CD4-positive, alpha-beta memory T cell (primary cell): Measurements from ENCODE around the gene GLIS1. TPM values are rescaled to one million over a fixed set of nuclear protein-coding genes. Genes with fewer than 3 reads are reported as not detected.

Experiments
- CTCF ChIA-PET: fragments of 350-600 bp; sonication (Branson Sonifier 250); formaldehyde crosslinking; loops from one replicate; lab custom pipeline; 2021; ENCODE audit warnings: inconsistent platforms; ENCODE audit not compliant: partially characterized antibody; lab: Charles Lee
- POLR2A ChIA-PET: fragments of 350-600 bp; sonication (Branson Sonifier 250); formaldehyde crosslinking; loops from one replicate; lab custom pipeline; 2021; ENCODE audit not compliant: partially characterized antibody; lab: Charles Lee
- DNase-seq, 5 donors: peaks; one replicate each; pipeline versions ENCODE4 v3.0.0 to v3.0.0-alpha.2; 2020 to 2022; ENCODE audit warnings: mixed read lengths in 1 of 5
- H3K27ac ChIP-seq: one replicate; pipeline ENCODE4 v1.7.0; 2013; ENCODE audit warnings: low read depth, low read length
- H3K27me3 ChIP-seq: 2 replicates; pipeline ENCODE4 v1.7.0; 2013; ENCODE audit warnings: mild to moderate bottlenecking, low read length, moderate library complexity; ENCODE audit not compliant: insufficient read depth
- H3K36me3 ChIP-seq: 2 replicates; pipeline ENCODE4 v1.7.0; 2013; ENCODE audit warnings: mild to moderate bottlenecking, low read length, moderate library complexity; ENCODE audit not compliant: insufficient read depth
- H3K4me1 ChIP-seq: 2 replicates; pipeline ENCODE4 v1.7.0; 2013; ENCODE audit warnings: mild to moderate bottlenecking, low read length, moderate library complexity; ENCODE audit not compliant: insufficient read depth
- H3K4me3 ChIP-seq, 2 donors: one replicate each; pipeline ENCODE4 v1.7.0; 2013; ENCODE audit warnings: low read length in 2 of 2, mild to moderate bottlenecking in 1 of 2
- H3K9me3 ChIP-seq, 2 donors: one replicate each; pipeline ENCODE4 v1.7.0; 2013; ENCODE audit warnings: low read length in 2 of 2, control low read depth in 1 of 2; ENCODE audit not compliant: control insufficient read depth in 1 of 2
- H3K27ac Mint-ChIP-seq, 7 donors: one replicate each; pipeline ENCODE4 v1.8.0; 2020 to 2021; ENCODE audit warnings: mixed read lengths in 7 of 7, mild to moderate bottlenecking in 6 of 7, inconsistent platforms in 3 of 7, moderate library complexity in 3 of 7
- H3K27me3 Mint-ChIP-seq, 2 donors: one replicate each; pipeline ENCODE4 v1.8.0; 2020 to 2021; ENCODE audit warnings: mixed read lengths in 2 of 2
- H3K36me3 Mint-ChIP-seq, 2 donors: one replicate each; pipeline ENCODE4 v1.8.0; 2020 to 2021; ENCODE audit warnings: mixed read lengths in 2 of 2, inconsistent platforms in 1 of 2, mild to moderate bottlenecking in 1 of 2
- H3K4me1 Mint-ChIP-seq, 4 donors: one replicate each; pipeline ENCODE4 v1.8.0; 2020 to 2021; ENCODE audit warnings: mixed read lengths in 4 of 4, mild to moderate bottlenecking in 1 of 4
- H3K4me3 Mint-ChIP-seq, 8 donors: one replicate each; pipeline ENCODE4 v1.8.0; 2020 to 2021; ENCODE audit warnings: mixed read lengths in 8 of 8, mild to moderate bottlenecking in 7 of 8, moderate library complexity in 6 of 8, inconsistent platforms in 3 of 8
- H3K9me3 Mint-ChIP-seq, 8 donors: one replicate each; pipeline ENCODE4 v1.8.0; 2020 to 2021; ENCODE audit warnings: mixed read lengths in 8 of 8, mild to moderate bottlenecking in 5 of 8, inconsistent platforms in 3 of 8, moderate library complexity in 1 of 8
- intact Hi-C: fragments of 100-400 bp; cut with micrococcal nuclease; formaldehyde crosslinking; loops from one replicate; pipeline ENCODE4 v1.15.1; 2023
- polyA plus RNA-seq, 2 donors: library from polyadenylated mRNA; unstranded; fragments of 300-500 nt; fragmentation: Illumina TruSeq; gene quantifications; one replicate each; pipeline ENCODE4 v1.2.3, GENCODE V29; 2021
- total RNA-seq, 2 experiments: library from RNA; stranded (reverse); gene quantifications; one replicate each; pipeline ENCODE4 v1.2.3, GENCODE V29; 2021

GLIS1 gene
- total and polyA plus RNA-seq, 4 experiments from 2014 or later: not detected

DNA sequence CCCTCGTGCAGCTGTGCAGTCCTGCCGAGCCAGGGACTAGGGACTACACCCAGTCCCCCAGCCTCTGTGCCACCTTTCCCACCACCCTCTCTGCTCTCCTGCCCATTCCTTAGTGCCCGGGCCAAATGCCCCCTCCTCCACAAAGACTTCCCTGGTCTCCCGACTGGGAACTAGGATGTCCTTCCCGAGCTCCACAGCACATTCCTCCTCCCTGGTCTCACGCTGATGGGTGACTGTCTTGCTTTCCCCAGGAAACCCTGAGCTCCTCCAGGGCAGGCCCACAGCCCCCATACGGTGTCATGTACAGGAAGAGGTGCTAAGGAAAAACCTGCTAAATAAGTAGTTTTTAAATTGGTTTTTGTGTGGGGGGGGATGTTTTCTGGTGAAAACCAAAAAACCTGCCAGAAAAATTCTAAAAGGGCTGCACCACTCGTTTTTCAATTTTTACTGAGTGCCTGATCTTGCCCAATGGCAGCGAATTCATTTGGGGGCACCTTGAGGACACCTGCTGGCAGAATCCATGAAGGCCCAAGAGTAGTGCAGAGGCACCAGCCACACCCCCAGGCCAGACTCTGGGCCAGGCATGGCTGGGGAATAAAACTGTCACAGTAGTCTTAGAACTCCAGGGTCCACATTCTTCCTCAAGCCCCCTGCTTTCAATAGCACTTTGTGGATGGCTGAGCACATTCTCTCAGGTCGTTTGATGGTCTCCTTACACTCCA lies 50.4 kb downstream of the GLIS1 start:
- Histone ChIP-seq H3K9me3 (no peaks in the 10 kb centered on the region), H3K27ac (no peak overlapping the region), H3K4me1 (no peaks in the 10 kb centered on the region), H3K36me3 (no peaks in the 10 kb centered on the region), H3K4me3 (no peak overlapping the region), H3K27me3 (no peaks in the 10 kb centered on the region)
- CTCF ChIA-PET: no interaction called here
- POLR2A ChIA-PET: no interaction called here
- DNase-seq: no peak
- Mint-ChIP-seq H3K9me3 (peaks cover 0 to 2% (median 0%) of the 10 kb centered on the region in 8 donors), H3K4me3 (no peak overlapping the region), H3K4me1 (no peaks in the 10 kb centered on the region), H3K27ac (no peak overlapping the region), H3K27me3 (peaks cover 20 to 23% of the 10 kb centered on the region in 2 donors), H3K36me3 (no peaks in the 10 kb centered on the region)
- intact Hi-C loops: no loop called here

DNA sequence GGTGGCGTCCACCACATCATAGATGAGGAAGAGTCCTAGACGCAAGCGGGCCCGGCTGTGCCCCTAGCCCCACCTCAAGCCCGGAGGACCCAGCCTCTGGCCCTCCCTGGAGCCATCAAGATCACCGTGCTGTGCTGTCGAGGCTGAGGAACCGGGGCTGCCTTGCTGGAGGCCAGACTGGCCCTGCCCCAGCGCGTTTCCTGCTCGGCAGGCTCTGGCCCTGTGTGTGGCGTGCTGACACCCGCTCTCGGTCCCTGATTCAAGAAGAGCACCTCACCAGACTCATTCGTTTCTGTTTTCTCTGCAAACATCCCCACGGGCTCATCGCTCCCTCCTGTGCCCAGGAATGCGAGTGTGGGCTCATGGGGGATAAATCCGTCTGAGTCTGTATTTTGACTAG lies 51.1 kb downstream of the GLIS1 start:
- H3K36me3 ChIP-seq: no peaks in the 10 kb centered on the region
- CTCF ChIA-PET: no interaction called here
- no peaks in the 10 kb centered on the region for H3K9me3 ChIP-seq
- H3K4me1 Mint-ChIP-seq: no peaks in the 10 kb centered on the region
- H3K27me3 ChIP-seq: no peaks in the 10 kb centered on the region
- no peak overlapping the region for H3K4me3 ChIP-seq
- no peaks in the 10 kb centered on the region for H3K4me1 ChIP-seq
- POLR2A ChIA-PET: no interaction called here
- DNase-seq: no peak
- no peak overlapping the region for H3K4me3 Mint-ChIP-seq
- no peaks in the 10 kb centered on the region for H3K36me3 Mint-ChIP-seq
- H3K27ac ChIP-seq: no peak overlapping the region
- intact Hi-C loops: no loop called here
- H3K27me3 Mint-ChIP-seq: peaks cover 20 to 26% of the 10 kb centered on the region in 2 donors
- no peak overlapping the region for H3K27ac Mint-ChIP-seq
- peaks cover 0 to 2% (median 0%) of the 10 kb centered on the region in 8 donors for H3K9me3 Mint-ChIP-seq

DNA sequence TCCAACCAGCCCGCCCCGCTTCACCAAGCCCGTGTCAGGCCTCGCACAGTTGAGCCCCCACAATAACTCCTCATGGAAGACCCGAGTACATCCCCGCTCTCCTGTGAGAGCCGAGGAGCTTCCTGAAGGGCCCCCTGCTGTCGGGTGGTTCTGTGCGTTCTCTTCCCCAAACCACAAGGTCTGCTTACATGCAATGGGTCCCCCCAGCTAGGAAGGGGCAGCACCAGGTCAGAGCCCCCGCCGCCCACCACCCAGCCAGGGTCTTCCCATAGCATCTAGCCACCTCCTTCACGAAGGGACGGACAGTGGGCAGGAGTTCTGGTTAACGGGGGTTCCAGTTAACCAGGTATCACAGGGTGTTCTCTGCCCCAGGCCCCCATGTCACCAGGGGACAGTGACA lies 51.5 kb downstream of the GLIS1 start:
- Histone ChIP-seq H3K9me3 (no peaks in the 10 kb centered on the region), H3K36me3 (no peaks in the 10 kb centered on the region), H3K4me1 (no peaks in the 10 kb centered on the region), H3K27me3 (no peaks in the 10 kb centered on the region), H3K27ac (no peak overlapping the region), H3K4me3 (no peak overlapping the region)
- CTCF ChIA-PET: no interaction called here
- Mint-ChIP-seq H3K4me1 (no peaks in the 10 kb centered on the region), H3K36me3 (no peaks in the 10 kb centered on the region), H3K27ac (no peak overlapping the region), H3K4me3 (no peak overlapping the region), H3K27me3 (peaks cover 20 to 24% of the 10 kb centered on the region in 2 donors), H3K9me3 (peaks cover 0 to 2% (median 0%) of the 10 kb centered on the region in 8 donors)
- POLR2A ChIA-PET: no interaction called here
- intact Hi-C loops: no loop called here
- DNase-seq: no peak

DNA sequence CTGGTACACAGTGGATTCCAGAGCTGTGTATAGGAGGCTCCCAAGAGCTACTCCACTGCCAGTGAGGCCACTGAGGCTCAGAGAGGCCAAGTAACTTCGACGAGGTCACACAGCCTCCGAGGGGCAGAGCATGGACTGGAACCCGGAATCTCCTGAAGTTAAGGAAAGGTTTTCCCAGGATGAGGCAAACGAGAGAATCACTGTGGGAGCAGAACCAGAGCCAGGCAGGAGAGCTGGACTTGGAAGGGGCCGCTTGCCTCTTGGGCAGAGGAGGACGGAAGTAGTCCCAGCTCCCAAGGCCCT lies 52.0 kb downstream of the GLIS1 start:
- no peak overlapping the region for H3K27ac ChIP-seq
- H3K36me3 ChIP-seq: no peaks in the 10 kb centered on the region
- ChIA-PET CTCF (no interaction called here), POLR2A (no interaction called here)
- Mint-ChIP-seq H3K36me3 (no peaks in the 10 kb centered on the region), H3K27me3 (peaks cover 20 to 24% of the 10 kb centered on the region in 2 donors), H3K4me3 (no peak overlapping the region), H3K27ac (no peak overlapping the region), H3K4me1 (peaks cover 4 to 5% (median 4%) of the 10 kb centered on the region in 4 donors), H3K9me3 (peaks cover 0 to 2% (median 0%) of the 10 kb centered on the region in 8 donors)
- H3K9me3 ChIP-seq: no peaks in the 10 kb centered on the region
- intact Hi-C loops: no loop called here
- H3K27me3 ChIP-seq: no peaks in the 10 kb centered on the region
- no peak for DNase-seq
- peaks cover 2% of the 10 kb centered on the region for H3K4me1 ChIP-seq
- no peak overlapping the region for H3K4me3 ChIP-seq

DNA sequence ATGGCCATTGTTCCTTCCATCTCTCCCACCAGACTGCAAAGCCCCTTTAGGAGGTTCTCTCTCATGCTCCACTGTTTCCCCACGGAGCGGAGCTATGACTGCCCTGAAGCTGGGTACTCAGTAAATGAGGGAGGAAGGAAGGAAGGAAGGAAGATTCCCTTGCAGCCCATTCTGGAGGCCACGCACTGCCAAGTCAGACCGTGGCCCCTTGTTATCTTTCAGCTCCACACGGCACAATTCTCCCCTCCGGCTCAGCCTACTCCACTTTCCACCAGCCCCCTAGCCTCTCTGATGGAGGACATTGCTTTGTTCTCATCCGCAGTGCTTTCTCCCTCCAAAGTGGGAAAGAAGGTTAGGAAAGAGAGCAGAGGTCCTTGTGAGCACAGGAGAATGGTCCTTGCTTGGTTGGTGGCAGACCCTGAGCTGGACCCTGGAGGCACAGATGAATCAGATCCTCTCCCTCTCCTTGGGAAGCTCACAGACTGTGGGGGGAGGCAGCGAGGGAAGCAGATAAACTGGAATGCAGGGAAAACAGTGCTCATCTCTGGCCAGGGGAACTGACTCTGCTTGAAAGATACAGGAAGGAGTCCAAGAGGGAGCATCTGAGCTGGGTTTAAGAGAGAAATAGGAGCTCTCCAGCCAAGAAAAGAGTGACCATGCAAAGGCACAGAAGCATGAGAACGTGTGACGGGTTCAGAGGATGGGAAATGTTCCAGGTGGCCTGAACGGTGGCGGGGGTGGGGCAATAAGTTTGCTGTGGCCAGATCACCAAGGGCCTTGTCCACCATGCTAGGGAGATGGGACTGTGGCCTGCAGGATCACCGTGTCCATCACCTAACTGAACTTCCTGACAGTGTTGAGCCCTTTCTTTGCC lies 52.6 kb downstream of the GLIS1 start:
- Mint-ChIP-seq H3K27me3 (peaks cover 18 to 22% of the 10 kb centered on the region in 2 donors), H3K4me3 (no peak overlapping the region), H3K36me3 (no peaks in the 10 kb centered on the region), H3K27ac (no peak overlapping the region), H3K4me1 (peaks cover 5 to 7% (median 6%) of the 10 kb centered on the region in 4 donors), H3K9me3 (peaks cover 0 to 2% (median 0%) of the 10 kb centered on the region in 8 donors)
- no peak overlapping the region for H3K4me3 ChIP-seq
- no peak for DNase-seq
- no peaks in the 10 kb centered on the region for H3K36me3 ChIP-seq
- CTCF ChIA-PET: no interaction called here
- H3K27me3 ChIP-seq: no peaks in the 10 kb centered on the region
- H3K27ac ChIP-seq: no peak overlapping the region
- H3K4me1 ChIP-seq: peaks cover 5% of the 10 kb centered on the region
- H3K9me3 ChIP-seq: no peaks in the 10 kb centered on the region
- POLR2A ChIA-PET: no interaction called here
- intact Hi-C loops: no loop called here

DNA sequence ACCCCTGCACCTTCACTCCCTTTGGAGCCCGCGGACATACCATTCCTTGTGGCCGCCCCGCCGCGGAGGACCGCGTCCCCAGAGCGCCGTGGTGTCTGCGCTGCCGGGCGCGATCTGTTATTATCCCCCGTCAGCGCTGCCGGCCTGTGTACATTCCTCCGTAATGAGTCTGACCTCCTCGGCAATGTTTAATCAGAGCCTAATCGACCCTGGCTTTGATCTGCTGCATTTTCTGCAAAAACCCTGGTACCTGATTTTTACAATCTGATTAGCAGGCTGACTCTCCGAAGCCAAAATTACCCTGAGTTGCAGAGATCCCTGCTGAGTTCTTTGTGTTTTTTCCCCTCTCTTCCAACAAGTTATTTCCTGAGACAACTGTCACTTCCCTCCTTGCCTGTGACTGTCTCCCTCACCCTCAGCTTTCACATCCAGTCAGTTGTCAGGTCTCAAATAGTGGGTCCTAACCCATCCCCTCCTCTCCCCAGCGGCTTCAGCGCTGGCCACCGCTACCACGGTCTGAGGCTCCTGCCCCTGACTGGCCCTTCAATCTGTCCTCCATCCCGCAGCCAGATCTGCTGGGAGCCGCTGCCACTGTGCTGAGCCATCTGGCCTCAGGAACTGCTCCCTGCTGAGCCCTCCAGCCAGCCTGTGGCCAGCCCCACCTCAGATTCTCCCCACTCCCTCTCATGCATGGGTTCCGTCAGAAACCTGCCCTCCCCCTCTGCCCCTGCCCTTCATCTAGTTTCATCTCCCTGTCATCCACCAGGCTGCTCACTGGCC lies 53.5 kb downstream of the GLIS1 start:
- POLR2A ChIA-PET: no interaction called here
- peaks cover 16 to 22% of the 10 kb centered on the region in 2 donors for H3K27me3 Mint-ChIP-seq

DNA sequence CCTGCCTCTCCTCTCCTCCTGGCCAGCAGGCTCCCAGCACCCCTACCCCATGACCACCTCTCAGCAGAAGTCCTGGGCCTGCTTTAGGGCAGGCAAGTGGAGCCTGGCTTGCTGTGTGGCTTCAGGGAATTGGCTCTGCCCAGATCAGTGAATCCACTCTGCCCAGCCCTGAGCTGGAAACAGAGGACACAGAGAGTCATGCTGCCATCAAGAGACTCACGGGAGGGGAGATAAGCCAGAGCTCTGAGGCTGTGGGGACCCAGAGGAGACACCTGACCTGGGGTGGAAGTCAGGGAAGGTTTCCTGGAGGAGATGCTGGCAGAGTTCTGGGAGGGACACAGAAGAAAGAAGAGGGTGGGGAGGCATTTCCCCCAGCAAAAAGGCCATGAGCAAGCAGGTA lies 54.2 kb downstream of the GLIS1 start:
- no peak for DNase-seq
- Mint-ChIP-seq H3K27me3 (peaks cover 16 to 22% of the 10 kb centered on the region in 2 donors), H3K27ac (peak overlapping the region in 1 of 7 donors; percentile 25), H3K9me3 (peaks cover 0 to 2% (median 0%) of the 10 kb centered on the region in 8 donors), H3K4me1 (peaks cover 5 to 7% (median 6%) of the 10 kb centered on the region in 4 donors), H3K36me3 (no peaks in the 10 kb centered on the region), H3K4me3 (no peak overlapping the region)
- no peaks in the 10 kb centered on the region for H3K27me3 ChIP-seq
- peaks cover 5% of the 10 kb centered on the region for H3K4me1 ChIP-seq
- H3K9me3 ChIP-seq: no peaks in the 10 kb centered on the region
- ChIA-PET CTCF (no interaction called here), POLR2A (no interaction called here)
- no peaks in the 10 kb centered on the region for H3K36me3 ChIP-seq
- no peak overlapping the region for H3K27ac ChIP-seq
- intact Hi-C loops: loop anchor here (5.0 kb wide), 1 partner anchor 292 kb away; no protein-coding TSS in a partner anchor
- H3K4me3 ChIP-seq: no peak overlapping the region

More for the DNA sequence above, 53.5 kb downstream of the GLIS1 start:
- no peak overlapping the region for H3K4me3 ChIP-seq
- H3K27me3 ChIP-seq: no peaks in the 10 kb centered on the region
- Mint-ChIP-seq H3K4me1 (peaks cover 5 to 7% (median 6%) of the 10 kb centered on the region in 4 donors), H3K4me3 (no peak overlapping the region), H3K9me3 (peaks cover 0 to 2% (median 0%) of the 10 kb centered on the region in 8 donors), H3K27ac (no peak overlapping the region), H3K36me3 (no peaks in the 10 kb centered on the region)
- no peaks in the 10 kb centered on the region for H3K36me3 ChIP-seq
- H3K4me1 ChIP-seq: peaks cover 5% of the 10 kb centered on the region
- intact Hi-C loops: no loop called here
- H3K9me3 ChIP-seq: no peaks in the 10 kb centered on the region
- CTCF ChIA-PET: no interaction called here
- DNase-seq: no peak
- no peak overlapping the region for H3K27ac ChIP-seq
